Measurements from ENCODE around the gene GRPEL1. TPM values are rescaled to one million over a fixed set of nuclear protein-coding genes. Genes with fewer than 3 reads are reported as not detected.
"Not testable (repeated sequence)": the region's sequence is repeated elsewhere in the genome, so short reads cannot be mapped to it uniquely, and the experiment has no call there.

The GRPEL1 gene
- total RNA-seq, 1 experiment from 2014 or later, result 40.7 TPM

- H3K23me2 ChIP-seq (ENCODE audit: insufficient read length, low read depth, low read length, poor library complexity, severe bottlenecking), result peaks cover 10% of the 10 kb centered on the region
- no peak overlapping the region for H3K27ac Mint-ChIP-seq
- peaks cover 72% of the 10 kb centered on the region for H3K27me3 Mint-ChIP-seq (ENCODE audit: low read depth)
- no peaks in the 10 kb centered on the region for H3K9me3 ChIP-seq (ENCODE audit: control insufficient read depth, low read depth, low read length)
- H2BK12ac ChIP-seq (ENCODE audit: insufficient read length, low read depth, low read length), result no peak overlapping the region
- no peaks in the 10 kb centered on the region for H3K9me3 Mint-ChIP-seq
- peaks cover 2% of the 10 kb centered on the region; the same call in 1 of the 2 replicates for H3K4me1 ChIP-seq (ENCODE audit: insufficient read depth, low read length)
- H3K4me1 Mint-ChIP-seq, result peaks cover 9 to 17% of the 10 kb centered on the region in 2 experiments
- H3K36me3 Mint-ChIP-seq (ENCODE audit: insufficient read depth in 1 of 3, low read depth in 3 of 3), result no peaks in the 10 kb centered on the region
- H3K27me3 ChIP-seq (ENCODE audit: insufficient read depth, low read length), result no peaks in the 10 kb centered on the region; the same call in 1 of the 2 replicates
- no peak overlapping the region for H3K56ac ChIP-seq (ENCODE audit: insufficient read length, low read depth, low read length)
- no peak overlapping the region for H2BK5ac ChIP-seq (ENCODE audit: insufficient read length, low read length)
- WGBS (ENCODE audit: extremely low coverage, insufficient read length, low lambda C conversion rate), result no CpG with 5 or more reads among the region's 35 CpGs
- no peak overlapping the region for H2BK15ac ChIP-seq (ENCODE audit: low read depth, low read length)
- no peak overlapping the region for H4K8ac ChIP-seq (replicated peaks; ENCODE audit: insufficient read length, low read depth, low read length)
- no peak overlapping the region for H2AK5ac ChIP-seq (ENCODE audit: insufficient read length, low read length)
- TF ChIP-seq, protein P1, sequence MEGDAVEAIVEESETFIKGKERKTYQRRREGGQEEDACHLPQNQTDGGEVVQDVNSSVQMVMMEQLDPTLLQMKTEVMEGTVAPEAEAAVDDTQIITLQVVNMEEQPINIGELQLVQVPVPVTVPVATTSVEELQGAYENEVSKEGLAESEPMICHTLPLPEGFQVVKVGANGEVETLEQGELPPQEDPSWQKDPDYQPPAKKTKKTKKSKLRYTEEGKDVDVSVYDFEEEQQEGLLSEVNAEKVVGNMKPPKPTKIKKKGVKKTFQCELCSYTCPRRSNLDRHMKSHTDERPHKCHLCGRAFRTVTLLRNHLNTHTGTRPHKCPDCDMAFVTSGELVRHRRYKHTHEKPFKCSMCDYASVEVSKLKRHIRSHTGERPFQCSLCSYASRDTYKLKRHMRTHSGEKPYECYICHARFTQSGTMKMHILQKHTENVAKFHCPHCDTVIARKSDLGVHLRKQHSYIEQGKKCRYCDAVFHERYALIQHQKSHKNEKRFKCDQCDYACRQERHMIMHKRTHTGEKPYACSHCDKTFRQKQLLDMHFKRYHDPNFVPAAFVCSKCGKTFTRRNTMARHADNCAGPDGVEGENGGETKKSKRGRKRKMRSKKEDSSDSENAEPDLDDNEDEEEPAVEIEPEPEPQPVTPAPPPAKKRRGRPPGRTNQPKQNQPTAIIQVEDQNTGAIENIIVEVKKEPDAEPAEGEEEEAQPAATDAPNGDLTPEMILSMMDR (conservative IDR thresholded peaks at IDR 0.05), result no peak
- peak overlapping the region; percentile 79 to 91 for H3K4me3 Mint-ChIP-seq
- no peak overlapping the region for H3K14ac ChIP-seq (ENCODE audit: insufficient read depth, low read length)
- H4K91ac ChIP-seq (ENCODE audit: insufficient read length, low read depth, low read length), result no peak overlapping the region
- H3K27ac ChIP-seq (ENCODE audit: insufficient read length, low read depth, low read length), result no peak overlapping the region
- no peak overlapping the region for H2BK20ac ChIP-seq (ENCODE audit: low read depth, low read length, poor library complexity, severe bottlenecking)
- peak overlapping the region; percentile 85 for H2AFZ ChIP-seq (ENCODE audit: low read length)
- H4K20me1 ChIP-seq (ENCODE audit: control insufficient read depth, insufficient read depth, insufficient read length), result no peaks in the 10 kb centered on the region
- H3K4ac ChIP-seq (ENCODE audit: low read depth, low read length), result no peak overlapping the region
- H4K5ac ChIP-seq (ENCODE audit: insufficient read length, low read depth, low read length), result no peak overlapping the region
- no peak overlapping the region for H3K9ac ChIP-seq (ENCODE audit: extremely low read depth, insufficient read length, low read length)
- no peak overlapping the region for H3T11ph ChIP-seq (ENCODE audit: low read length)
- DNase-seq, result peak; percentile 90
- H2BK120ac ChIP-seq (ENCODE audit: low read depth, low read length, poor library complexity, severe bottlenecking), result no peak overlapping the region
- no peak overlapping the region for H3K23ac ChIP-seq (ENCODE audit: insufficient read length, low read depth, low read length)
- H3K18ac ChIP-seq (ENCODE audit: insufficient read length, low read depth, low read length), result no peak overlapping the region
- peak overlapping the region; percentile 82 for H3K4me2 ChIP-seq (ENCODE audit: insufficient read depth, insufficient read length, low read length)
- no peaks in the 10 kb centered on the region for H3K79me2 ChIP-seq (ENCODE audit: insufficient read depth, low read length)
- no peaks in the 10 kb centered on the region for H3K79me1 ChIP-seq (ENCODE audit: insufficient read depth, low read depth, low read length, poor library complexity, severe bottlenecking)
Measured at GRCh38 chr4:7103031-7103606, 35.3 kb upstream of the GRPEL1 start.

DNA sequence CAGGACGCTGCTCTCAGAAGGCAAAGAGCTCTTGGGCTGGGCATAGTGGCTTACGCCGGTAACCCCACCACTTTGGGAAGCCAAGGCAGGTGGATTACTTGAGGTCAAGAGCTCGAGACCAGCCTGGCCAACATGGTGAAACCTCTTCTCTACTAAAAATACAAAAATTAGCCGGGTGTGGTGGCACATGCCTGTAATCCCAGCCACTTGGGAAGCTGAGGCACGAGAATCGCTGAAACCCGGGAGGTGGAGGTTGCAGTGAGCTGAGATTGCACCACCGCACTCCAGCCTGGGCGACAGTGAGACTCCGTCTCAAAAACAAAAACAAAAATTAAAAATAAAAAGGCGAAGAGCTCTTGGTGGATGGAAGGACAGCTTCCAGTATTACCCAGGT lies 34.6 kb upstream of the GRPEL1 start:
- H3K79me1 ChIP-seq (ENCODE audit: insufficient read depth, low read depth, low read length, poor library complexity, severe bottlenecking); H3K27ac ChIP-seq (ENCODE audit: insufficient read length, low read depth, low read length); H2BK5ac ChIP-seq (ENCODE audit: insufficient read length, low read length); H2AFZ ChIP-seq (ENCODE audit: low read length); H2AK5ac ChIP-seq (ENCODE audit: insufficient read length, low read length); H3K27me3 ChIP-seq (ENCODE audit: insufficient read depth, low read length); H4K20me1 ChIP-seq (ENCODE audit: control insufficient read depth, insufficient read depth, insufficient read length); H3K14ac ChIP-seq (ENCODE audit: insufficient read depth, low read length); H2BK12ac ChIP-seq (ENCODE audit: insufficient read length, low read depth, low read length); H4K91ac ChIP-seq (ENCODE audit: insufficient read length, low read depth, low read length); H3K4me1 ChIP-seq (ENCODE audit: insufficient read depth, low read length); H3T11ph ChIP-seq (ENCODE audit: low read length); H3K36me3 Mint-ChIP-seq (ENCODE audit: insufficient read depth in 1 of 3, low read depth in 3 of 3); H3K9me3 Mint-ChIP-seq; H4K5ac ChIP-seq (ENCODE audit: insufficient read length, low read depth, low read length); H3K79me2 ChIP-seq (ENCODE audit: insufficient read depth, low read length); H3K56ac ChIP-seq (ENCODE audit: insufficient read length, low read depth, low read length); H3K9me3 ChIP-seq (ENCODE audit: control insufficient read depth, low read depth, low read length); H2BK20ac ChIP-seq (ENCODE audit: low read depth, low read length, poor library complexity, severe bottlenecking); H2BK120ac ChIP-seq (ENCODE audit: low read depth, low read length, poor library complexity, severe bottlenecking); H4K8ac ChIP-seq (replicated peaks; ENCODE audit: insufficient read length, low read depth, low read length); H3K18ac ChIP-seq (ENCODE audit: insufficient read length, low read depth, low read length); DNase-seq; H2BK15ac ChIP-seq (ENCODE audit: low read depth, low read length); H3K4ac ChIP-seq (ENCODE audit: low read depth, low read length); H3K9ac ChIP-seq (ENCODE audit: extremely low read depth, insufficient read length, low read length); H3K23ac ChIP-seq (ENCODE audit: insufficient read length, low read depth, low read length); H3K23me2 ChIP-seq (ENCODE audit: insufficient read length, low read depth, low read length, poor library complexity, severe bottlenecking); H3K27ac Mint-ChIP-seq: not testable (repeated sequence)
- no CpG with 5 or more reads among the region's 12 CpGs for WGBS (ENCODE audit: extremely low coverage, insufficient read length, low lambda C conversion rate)
- peaks cover 78% of the 10 kb centered on the region for H3K27me3 Mint-ChIP-seq (ENCODE audit: low read depth)
- H3K4me3 Mint-ChIP-seq, result peak overlapping the region; percentile 79 to 91
- peak overlapping the region; percentile 82 for H3K4me2 ChIP-seq (ENCODE audit: insufficient read depth, insufficient read length, low read length)
- peaks cover 9 to 17% of the 10 kb centered on the region in 2 experiments for H3K4me1 Mint-ChIP-seq

Measured in H9 (cell line).